OCI-M1 (cell line): Measurements from ENCODE around the gene TAS2R40.
"Not testable (repeated sequence)": the region's sequence is repeated elsewhere in the genome, so short reads cannot be mapped to it uniquely, and the experiment has no call there.

Source experiments
- DNase-seq: peaks from one replicate; lab custom pipeline; 2025; lab: John Stamatoyannopoulos, UW

The TAS2R40 gene

DNA sequence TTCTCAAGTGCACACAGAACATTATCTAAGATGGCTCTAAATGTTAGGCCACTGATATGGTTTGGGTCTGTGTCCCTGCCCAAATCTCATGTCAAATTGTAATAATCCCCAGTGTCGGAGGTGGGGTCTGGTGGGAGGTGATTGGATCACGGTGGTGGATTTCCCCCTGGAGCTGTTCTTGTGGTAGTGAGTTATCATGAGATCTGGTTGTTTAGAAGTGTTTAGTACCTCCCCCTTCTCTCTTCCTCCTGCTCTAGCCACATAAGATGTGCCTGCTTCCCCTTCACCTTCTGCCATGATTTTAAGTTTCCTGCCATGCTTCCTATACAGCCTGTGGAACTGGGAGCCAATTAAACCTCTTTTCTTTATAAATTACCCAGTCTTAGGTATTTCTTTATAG, 30.2 kb downstream of the TAS2R40 start:
- peak; percentile 4 for DNase-seq

DNA sequence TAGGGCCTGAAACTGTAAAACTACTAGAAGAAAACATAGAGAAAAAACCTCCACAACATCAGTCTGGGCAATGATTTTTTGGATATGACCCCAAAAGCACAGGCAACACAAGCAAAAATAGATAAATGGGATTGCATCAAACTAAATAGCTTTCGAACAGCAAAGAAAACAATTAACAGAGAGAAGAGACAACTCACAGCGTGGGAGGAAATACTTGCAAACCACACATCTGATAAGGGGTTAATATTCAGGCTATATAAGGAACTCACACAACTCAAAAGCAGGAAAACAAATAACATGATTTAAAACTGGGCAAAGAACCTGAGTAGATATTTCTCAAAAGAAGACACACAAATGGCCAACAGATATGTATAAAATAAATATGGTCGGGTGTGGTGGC, 33.7 kb downstream of the TAS2R40 start:
- peak; percentile 29 for DNase-seq

DNA sequence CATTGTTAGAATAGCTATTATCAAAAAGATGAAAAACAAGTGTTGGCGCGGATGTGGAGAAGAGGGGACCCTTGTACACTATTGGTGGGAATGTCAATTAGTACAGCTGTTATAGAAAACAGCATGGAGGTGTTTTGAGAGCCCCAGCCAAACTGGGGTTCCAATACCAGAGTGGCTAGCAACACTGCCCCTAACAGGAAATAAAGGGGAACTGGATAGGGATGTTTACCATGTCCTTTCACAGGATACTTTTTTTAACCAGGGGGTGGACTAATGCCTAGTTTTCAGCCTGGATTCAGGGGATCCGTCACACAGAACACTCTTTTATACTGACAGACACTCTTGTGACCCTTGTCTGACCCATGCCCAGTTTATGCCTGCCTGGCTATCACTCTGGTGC, 34.5 kb downstream of the TAS2R40 start:
- DNase-seq: peak; percentile 14

DNA sequence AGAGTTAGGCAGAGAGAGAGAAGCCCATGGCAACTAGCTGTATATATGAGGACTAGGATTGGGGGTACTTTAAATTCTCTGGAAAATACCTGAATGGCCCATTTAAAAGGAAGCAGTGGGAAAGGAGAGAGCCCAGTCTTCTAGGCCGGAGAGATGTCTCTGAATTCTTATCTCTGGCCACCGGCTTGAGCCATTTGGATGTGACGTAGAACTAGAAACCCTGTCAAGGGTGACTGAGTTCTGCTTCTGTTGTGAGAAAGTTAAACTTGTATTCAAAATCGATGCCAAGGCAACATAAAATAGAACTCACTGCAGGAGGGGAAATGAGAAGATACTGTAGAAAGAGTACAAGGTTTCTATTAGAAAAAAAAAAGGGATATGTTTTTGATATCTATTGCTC, 35.1 kb downstream of the TAS2R40 start:
- peak; percentile 37 for DNase-seq

DNA sequence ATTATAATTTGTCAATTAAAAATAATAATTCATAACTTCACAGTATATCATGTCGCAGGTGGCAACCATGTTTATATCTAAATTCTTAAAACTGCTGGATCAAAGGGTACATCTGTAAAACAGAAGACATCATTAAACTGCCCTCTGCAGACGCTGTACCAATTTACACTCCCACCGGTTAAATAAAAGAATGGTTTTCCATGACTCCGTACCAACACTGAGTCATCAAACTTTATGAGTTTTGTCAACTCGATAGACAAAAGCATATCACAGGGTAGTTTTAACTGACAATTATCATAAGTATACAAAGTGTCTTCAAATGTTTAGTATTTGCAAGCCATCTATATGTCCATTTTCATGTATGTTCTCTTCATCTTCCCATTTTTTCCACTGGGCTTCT, 35.7 kb downstream of the TAS2R40 start:
- DNase-seq: no peak

DNA sequence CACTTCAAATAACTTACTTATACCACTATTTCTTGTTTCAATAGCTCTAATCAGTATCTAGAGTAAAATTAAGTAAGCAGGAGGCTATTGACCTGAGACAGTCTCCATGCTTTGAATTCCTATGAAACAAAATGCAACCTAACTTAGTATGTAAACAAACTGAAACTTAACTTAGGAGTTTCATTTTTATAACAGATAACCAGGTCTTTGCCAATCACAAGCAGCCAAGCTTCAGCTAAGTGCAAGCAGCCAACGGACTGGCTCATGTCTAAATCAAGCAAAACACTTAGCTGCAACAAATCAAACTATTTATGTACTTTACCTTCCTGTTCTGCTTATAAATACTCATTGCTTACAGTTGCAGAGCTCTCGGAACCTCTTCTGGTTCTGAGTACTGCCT, 37.0 kb downstream of the TAS2R40 start:
- peak; percentile 76 for DNase-seq

DNA sequence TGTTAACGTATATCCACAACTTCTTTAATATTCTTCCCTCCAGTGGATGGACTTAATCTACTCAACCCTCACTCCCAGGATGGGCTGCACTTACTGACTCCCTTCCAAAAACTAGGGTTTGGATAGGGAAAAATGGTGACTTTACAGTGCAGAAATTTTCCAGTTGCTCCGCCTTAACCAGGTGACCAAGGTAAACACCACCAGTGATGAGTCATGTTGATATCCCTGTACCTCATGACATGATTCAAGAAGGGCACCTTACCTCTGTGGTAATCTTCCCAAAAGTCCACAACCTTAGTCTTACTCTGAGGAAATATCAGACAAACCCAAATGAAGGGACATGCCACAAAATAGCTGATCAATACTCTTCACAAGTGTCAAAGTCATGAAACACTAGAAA, 37.9 kb downstream of the TAS2R40 start:
- DNase-seq: no peak

DNA sequence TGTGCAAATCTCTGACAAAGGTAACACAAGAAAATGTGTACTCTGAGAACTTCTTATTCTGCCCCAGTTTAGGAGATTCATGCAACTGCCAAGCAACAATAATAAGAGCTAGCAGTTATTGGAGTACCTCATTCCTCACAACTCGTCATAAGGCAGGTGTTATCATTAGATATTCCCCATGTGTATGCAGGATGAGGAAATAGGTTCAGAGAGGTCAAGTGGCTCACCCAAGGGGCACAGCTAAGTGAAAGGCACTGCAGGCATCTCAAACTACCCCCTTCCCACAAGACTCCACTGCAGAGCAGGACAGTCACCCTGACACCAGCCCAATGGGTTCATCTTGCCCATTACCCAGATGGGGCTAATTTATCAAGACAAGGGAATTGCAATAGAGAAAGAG, 40.1 kb downstream of the TAS2R40 start:
- DNase-seq: no peak

DNA sequence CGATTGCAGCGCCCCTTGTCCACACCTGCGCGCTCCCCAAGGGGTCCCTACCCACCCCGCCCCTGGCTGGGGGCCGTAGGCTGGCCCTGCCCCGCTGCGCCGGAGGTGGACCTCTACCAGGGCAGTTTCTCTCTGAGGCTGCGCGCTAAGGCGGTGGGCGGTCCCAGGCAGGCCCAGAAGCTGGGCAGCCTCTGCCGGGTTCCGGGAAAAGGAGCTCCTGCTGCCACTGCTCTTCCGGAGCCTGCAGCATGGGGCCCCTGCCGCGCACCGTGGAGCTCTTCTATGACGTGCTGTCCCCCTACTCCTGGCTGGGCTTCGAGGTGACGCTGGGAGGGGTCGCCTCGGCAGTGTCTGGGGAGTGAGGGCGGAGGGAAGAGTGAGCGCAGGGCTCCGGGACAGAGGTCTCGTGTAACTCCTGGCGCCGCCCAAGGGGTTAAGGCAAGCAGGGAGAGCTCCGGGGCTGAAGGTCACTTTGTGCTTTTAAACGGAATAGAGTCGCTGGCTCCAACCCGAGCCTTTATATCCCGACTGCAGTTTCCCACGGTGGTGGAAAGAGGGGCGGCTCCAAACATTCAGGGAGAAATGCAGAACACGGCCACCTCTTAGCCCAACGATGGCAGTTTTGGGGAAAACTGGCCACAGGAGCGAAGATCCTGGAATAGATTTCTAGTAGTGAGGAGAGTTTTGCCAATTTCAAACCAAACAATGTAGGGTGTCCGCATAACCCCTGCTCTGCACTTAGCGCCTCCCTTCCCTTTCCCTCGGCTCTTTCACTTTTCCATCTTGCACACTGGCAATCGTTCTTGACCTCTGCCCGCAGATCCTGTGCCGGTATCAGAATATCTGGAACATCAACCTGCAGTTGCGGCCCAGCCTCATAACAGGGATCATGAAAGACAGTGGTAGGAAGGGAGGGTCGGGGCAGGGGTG, 41.7 kb downstream of the TAS2R40 start, which contains the start of gene GSTK1:
GSTK1 (plus strand) TSS at position 176 of the 930 bp plus-strand sequence; CDS start at position 249, 73 bp downstream.
- DNase-seq: peak; percentile 79

DNA sequence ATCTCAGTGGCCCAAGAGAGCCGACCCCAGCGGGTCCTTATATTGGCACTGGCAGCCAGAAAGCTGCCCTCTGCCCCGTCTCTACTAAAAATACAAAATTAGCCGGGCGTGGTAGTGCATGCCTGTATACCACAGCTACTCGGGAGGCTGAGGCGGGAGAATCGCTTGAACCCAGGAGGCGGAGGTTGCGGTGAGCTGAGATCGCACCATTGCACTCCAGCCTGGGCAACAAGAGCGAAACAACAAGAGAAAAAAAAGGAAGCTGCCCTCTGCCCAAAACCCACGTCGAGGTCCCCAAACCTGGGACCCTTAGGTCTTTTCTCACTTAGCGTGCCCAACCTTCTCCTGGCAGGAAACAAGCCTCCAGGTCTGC, 42.3 kb downstream of the TAS2R40 start:
- not testable (repeated sequence) for DNase-seq

DNA sequence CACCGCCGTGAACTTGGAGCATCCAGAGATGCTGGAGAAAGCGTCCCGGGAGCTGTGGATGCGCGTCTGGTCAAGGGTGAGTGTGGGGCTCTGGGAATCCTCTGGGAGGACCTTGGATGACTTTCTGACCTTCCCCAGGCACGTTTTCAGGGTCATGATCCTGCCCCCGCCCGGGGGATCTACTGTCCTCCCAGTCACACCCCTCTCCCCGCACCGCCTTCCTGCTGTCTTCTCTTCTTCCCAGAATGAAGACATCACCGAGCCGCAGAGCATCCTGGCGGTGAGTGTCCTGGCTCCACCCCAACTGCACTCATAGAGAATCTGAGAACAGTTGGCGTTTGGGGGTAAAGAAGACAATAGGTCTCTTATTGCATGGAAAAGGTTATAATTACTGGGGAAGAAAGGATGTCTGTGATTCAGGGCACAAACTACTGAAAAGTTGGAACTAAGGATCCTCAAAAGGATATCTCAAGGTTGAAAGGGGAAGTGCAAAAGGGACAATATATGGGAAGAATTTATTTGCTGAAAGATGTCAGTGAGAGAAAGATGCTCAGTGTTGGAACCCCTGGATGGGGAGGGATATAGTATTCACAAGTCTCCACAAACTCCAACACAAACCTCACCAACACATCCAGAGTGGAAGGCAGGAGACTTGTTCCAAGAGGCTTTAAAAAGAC, 43.3 kb downstream of the TAS2R40 start:
- no peak for DNase-seq

DNA sequence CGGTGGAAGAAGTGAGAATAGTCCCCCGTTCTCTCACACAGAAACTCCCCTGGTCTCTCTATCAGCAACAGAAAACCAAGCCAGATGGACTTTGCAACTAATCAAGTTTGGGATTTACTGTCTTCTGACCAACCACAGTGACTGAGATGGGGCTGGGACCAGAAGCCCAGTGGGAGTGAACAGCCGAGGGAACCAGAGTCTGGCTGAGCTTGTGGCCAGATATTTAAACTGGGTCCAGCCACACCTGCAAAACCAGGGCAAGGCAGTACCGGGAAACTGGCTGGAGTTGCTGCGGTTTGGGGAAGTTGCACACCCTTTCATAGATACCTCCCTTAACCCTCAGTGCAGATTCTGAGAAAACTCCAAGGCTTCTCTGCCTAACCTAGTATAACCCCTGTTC, 47.4 kb downstream of the TAS2R40 start:
- DNase-seq: peak; percentile 76

DNA sequence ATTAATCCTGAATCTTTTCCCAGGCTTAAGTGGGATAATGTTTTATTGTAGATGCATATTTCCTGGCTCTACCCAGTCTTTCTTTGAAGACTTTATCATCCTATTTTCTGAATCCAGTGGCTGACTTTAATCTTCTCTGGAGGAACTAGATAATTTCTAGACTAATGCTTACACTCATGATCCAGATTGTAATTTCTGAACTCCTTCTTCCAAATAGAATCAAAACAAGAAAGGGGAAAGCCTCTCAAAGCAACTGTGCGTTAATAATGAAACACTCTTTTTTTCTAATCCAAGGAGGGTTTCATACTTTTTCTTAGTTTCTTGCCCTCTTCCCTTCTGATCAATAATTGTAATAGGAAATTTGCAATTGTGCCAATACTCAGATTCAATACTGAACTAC, 49.4 kb downstream of the TAS2R40 start:
- DNase-seq: no peak
